Smooth muscle cell (in vitro differentiated cells): ENCODE data around the gene KRT71. TPM values are rescaled to one million over a fixed set of nuclear protein-coding genes. Genes with fewer than 3 reads are reported as not detected.

Experiments used
- DNase-seq: peaks from one replicate; lab custom pipeline; 2025; ENCODE audit not compliant: unreplicated experiment; lab: John Stamatoyannopoulos, UW
- H2AFZ ChIP-seq: fragments of 200-600 bp; sonication (generic); 2 replicates; pipeline ENCODE4 v1.6.0; 2016; ENCODE audit warnings: antibody characterized with exemption, low read depth, mild to moderate bottlenecking
- H3F3A ChIP-seq: fragments of 200-600 bp; sonication (generic); 2 replicates; pipeline ENCODE4 v1.6.0; 2017; ENCODE audit warnings: antibody characterized with exemption, low read depth
- H3K27ac ChIP-seq: fragments of 200-600 bp; sonication (generic); 2 replicates; pipeline ENCODE4 v1.5.1; 2016; ENCODE audit warnings: low read depth, mild to moderate bottlenecking
- H3K27me3 ChIP-seq: fragments of 200-600 bp; sonication (generic); 2 replicates; pipeline ENCODE4 v1.6.1; 2016; ENCODE audit warnings: low read depth, mild to moderate bottlenecking
- H3K36me3 ChIP-seq: fragments of 200-600 bp; sonication (generic); 2 replicates; pipeline ENCODE4 v1.5.1; 2016; ENCODE audit warnings: low read depth
- H3K4me1 ChIP-seq: fragments of 200-600 bp; sonication (generic); 2 replicates; pipeline ENCODE4 v1.5.1; 2016; ENCODE audit warnings: low read depth
- H3K4me2 ChIP-seq: fragments of 200-600 bp; sonication (generic); 2 replicates; pipeline ENCODE4 v1.6.0; 2016; ENCODE audit warnings: mild to moderate bottlenecking
- H3K4me3 ChIP-seq: fragments of 200-600 bp; sonication (generic); 2 replicates; pipeline ENCODE4 v1.5.1; 2016; ENCODE audit warnings: mild to moderate bottlenecking
- H3K79me2 ChIP-seq: fragments of 200-600 bp; sonication (generic); 2 replicates; pipeline ENCODE4 v1.6.0; 2016; ENCODE audit warnings: low read depth, mild to moderate bottlenecking
- H3K9ac ChIP-seq: fragments of 200-600 bp; sonication (generic); 2 replicates; pipeline ENCODE4 v1.6.0; 2016; ENCODE audit warnings: low read depth
- H3K9me3 ChIP-seq: fragments of 200-600 bp; sonication (generic); replicated peaks from 2 replicates; pipeline ENCODE4 v1.5.1; 2016; ENCODE audit warnings: low read depth
- H4K20me1 ChIP-seq: fragments of 200-600 bp; sonication (generic); 2 replicates; pipeline ENCODE4 v1.6.0; 2016; ENCODE audit warnings: low read depth
- WGBS: methylation state at CpG from one replicate; pipeline ENCODE4 v1.1.7; 2016; ENCODE audit warnings: low lambda C conversion rate; 5-methylcytosine and 5-hydroxymethylcytosine counted together
- polyA plus RNA-seq: library from polyadenylated mRNA; unstranded; fragments of >200 nt; fragmentation: Nextera tagmentation; extraction: Ambion mirVana; gene quantifications from 2 replicates; pipeline ENCODE4 v1.2.1, GENCODE V29; 2016
- total RNA-seq: library from RNA; depleted of rRNA; stranded (reverse); fragments of >200 nt; gene quantifications from 2 replicates; pipeline ENCODE4 v1.2.3, GENCODE V29; 2014
- TF ChIP-seq, protein P1 (sequence below): fragments of 200-600 bp; sonication (generic); IDR thresholded peaks from 2 replicates; pipeline ENCODE4 v1.5.1; 2017; ENCODE audit warnings: borderline replicate concordance, mild to moderate bottlenecking, antibody characterized with exemption; ENCODE audit not compliant: insufficient read depth, poor library complexity, severe bottlenecking

The KRT71 gene
- total and polyA plus RNA-seq, 2 experiments from 2014 or later: not detected

DNA sequence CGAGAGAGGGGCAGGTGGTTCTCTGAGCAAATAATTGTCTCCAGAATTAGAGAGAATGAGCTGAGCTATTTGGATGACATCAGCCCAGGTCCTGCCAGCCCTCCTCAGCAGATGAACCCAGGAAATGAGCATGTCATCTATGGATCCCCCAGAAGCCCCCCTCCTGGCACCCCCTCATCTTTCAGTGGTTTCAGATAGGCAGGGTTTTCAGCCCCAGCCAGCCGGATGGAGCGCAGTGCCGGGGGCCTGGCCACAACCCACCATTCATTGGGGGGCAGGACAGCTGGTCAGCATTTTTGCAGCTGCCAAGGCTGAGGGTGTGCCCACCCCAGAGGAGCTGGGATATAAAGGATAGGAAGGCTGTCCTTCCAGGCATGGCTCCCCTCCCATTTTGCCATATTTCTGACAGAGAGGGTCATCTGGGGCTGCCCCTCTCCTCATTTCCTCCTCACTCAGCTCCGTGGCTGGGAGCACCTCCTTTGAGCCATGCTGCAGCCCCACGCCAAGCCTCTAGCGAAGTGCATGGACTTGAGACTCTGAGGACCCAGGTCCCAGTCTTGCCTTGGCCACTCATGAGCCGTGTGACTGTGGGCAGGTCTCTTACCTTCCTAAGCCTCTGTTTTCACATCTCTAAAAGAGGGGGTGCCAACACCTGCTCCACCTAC lies 6.0 kb upstream of the KRT71 start:
- Histone ChIP-seq H3F3A (no peaks in the 10 kb centered on the region), H3K9ac (no peak overlapping the region), H3K79me2 (no peaks in the 10 kb centered on the region), H2AFZ (no peak overlapping the region), H4K20me1 (no peaks in the 10 kb centered on the region), H3K27ac (no peak overlapping the region), H3K27me3 (peaks cover 30% of the 10 kb centered on the region), H3K4me2 (no peak overlapping the region), H3K36me3 (no peaks in the 10 kb centered on the region), H3K4me1 (no peaks in the 10 kb centered on the region), H3K4me3 (no peak overlapping the region), H3K9me3 (no peaks in the 10 kb centered on the region)
- TF ChIP-seq, protein P1, sequence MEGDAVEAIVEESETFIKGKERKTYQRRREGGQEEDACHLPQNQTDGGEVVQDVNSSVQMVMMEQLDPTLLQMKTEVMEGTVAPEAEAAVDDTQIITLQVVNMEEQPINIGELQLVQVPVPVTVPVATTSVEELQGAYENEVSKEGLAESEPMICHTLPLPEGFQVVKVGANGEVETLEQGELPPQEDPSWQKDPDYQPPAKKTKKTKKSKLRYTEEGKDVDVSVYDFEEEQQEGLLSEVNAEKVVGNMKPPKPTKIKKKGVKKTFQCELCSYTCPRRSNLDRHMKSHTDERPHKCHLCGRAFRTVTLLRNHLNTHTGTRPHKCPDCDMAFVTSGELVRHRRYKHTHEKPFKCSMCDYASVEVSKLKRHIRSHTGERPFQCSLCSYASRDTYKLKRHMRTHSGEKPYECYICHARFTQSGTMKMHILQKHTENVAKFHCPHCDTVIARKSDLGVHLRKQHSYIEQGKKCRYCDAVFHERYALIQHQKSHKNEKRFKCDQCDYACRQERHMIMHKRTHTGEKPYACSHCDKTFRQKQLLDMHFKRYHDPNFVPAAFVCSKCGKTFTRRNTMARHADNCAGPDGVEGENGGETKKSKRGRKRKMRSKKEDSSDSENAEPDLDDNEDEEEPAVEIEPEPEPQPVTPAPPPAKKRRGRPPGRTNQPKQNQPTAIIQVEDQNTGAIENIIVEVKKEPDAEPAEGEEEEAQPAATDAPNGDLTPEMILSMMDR: no peak
- 91% methylated on average over 8 of the region's 8 CpGs for WGBS
- DNase-seq: no peak

DNA sequence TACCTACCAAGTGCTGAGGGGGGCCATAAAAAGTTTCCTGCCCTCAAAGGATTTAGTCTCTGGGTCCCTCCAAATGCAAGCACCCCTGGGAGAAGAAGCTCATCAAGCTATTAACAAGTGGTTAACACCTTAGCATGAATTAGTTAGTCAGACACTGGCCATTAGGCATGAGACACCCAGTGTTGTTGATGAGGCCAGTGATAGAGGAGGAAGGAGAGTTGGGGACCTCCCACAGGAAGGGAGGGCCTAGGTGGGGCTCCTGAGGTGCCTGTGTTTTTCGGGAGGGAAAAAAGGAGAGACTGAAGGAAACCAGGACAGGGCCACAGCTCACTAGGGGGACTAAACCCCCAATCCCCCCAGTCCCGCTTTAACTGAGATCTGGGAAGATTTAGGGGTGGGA lies 4.5 kb upstream of the KRT71 start:
- TF ChIP-seq, protein P1: no peak
- Histone ChIP-seq H3K27ac (no peak overlapping the region), H3K4me3 (no peak overlapping the region), H3K4me2 (no peak overlapping the region), H3F3A (no peaks in the 10 kb centered on the region), H3K4me1 (no peaks in the 10 kb centered on the region), H3K79me2 (no peaks in the 10 kb centered on the region), H4K20me1 (no peaks in the 10 kb centered on the region), H2AFZ (no peak overlapping the region), H3K27me3 (peaks cover 28% of the 10 kb centered on the region), H3K9me3 (no peaks in the 10 kb centered on the region), H3K9ac (no peak overlapping the region), H3K36me3 (no peaks in the 10 kb centered on the region)
- WGBS: 80% methylated on average over 2 of the region's 2 CpGs
- no peak for DNase-seq

DNA sequence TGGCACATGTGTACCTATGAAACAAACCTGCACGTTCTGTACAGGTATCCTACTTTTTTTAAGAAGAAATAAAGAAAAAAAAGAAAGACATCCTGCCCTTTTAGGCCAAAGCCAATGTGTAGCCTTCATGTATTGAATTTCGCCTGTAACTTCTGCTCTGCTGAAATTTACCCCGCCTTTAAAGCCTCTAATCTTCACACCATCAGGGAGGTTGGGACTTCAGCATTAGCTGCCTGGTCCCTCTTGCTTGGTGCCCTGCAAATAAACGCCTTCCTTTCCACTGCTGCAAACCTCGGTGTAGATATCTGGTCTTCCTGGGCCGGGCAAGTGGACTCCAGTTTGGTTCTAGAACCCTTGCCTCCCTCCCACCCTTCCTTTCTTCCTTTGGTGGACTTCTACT lies 2.6 kb upstream of the KRT71 start:
- 67% methylated on average over 6 of the region's 6 CpGs for WGBS
- Histone ChIP-seq H3K36me3 (no peaks in the 10 kb centered on the region), H3K4me3 (no peak overlapping the region), H3K9me3 (no peaks in the 10 kb centered on the region), H3F3A (no peaks in the 10 kb centered on the region), H3K27me3 (peaks cover 15% of the 10 kb centered on the region), H4K20me1 (no peaks in the 10 kb centered on the region), H3K79me2 (no peaks in the 10 kb centered on the region), H2AFZ (no peak overlapping the region), H3K4me2 (no peak overlapping the region), H3K27ac (no peak overlapping the region), H3K4me1 (no peaks in the 10 kb centered on the region), H3K9ac (no peak overlapping the region)
- TF ChIP-seq, protein P1: no peak
- no peak for DNase-seq

DNA sequence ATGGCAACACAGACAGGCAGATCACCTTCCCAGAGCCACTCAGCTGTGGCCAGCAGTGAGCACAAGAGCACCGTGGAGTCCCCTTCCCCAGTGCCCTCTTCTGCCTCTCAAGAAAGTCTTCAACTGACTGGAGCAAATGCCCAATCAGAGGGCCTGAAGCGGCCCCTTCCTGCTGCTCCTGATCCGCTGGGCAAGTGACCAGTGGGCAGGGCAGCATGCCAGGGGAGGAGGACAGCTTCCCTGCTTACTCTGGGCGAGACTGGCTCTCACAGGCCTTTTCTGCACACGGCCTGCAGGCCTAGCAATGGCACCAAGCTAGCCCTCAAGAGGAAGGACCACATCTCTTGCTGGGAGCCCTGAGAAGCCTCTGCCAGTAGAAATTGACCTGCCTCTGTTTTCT lies 890 bp downstream of the KRT71 start:
- Histone ChIP-seq H3F3A (no peaks in the 10 kb centered on the region), H3K9ac (no peak overlapping the region), H2AFZ (no peak overlapping the region), H3K79me2 (no peaks in the 10 kb centered on the region), H3K27ac (no peak overlapping the region), H3K4me2 (no peak overlapping the region), H3K36me3 (no peaks in the 10 kb centered on the region), H3K9me3 (no peaks in the 10 kb centered on the region), H3K4me1 (no peaks in the 10 kb centered on the region), H3K27me3 (peaks cover 9% of the 10 kb centered on the region), H3K4me3 (no peak overlapping the region), H4K20me1 (no peaks in the 10 kb centered on the region)
- 89% methylated on average over 5 of the region's 5 CpGs for WGBS
- DNase-seq: no peak
- TF ChIP-seq, protein P1: no peak
